H1 (cell line): ENCODE measurements around the gene BIRC7. TPM values are rescaled to one million over a fixed set of nuclear protein-coding genes. Genes with fewer than 3 reads are reported as not detected.

Experiments
- CTCF ChIA-PET: fragments of 300-600 bp; sonication (Branson Sonifier 250); formaldehyde crosslinking; loops from one replicate; lab custom pipeline; 2021; ENCODE audit not compliant: partially characterized antibody; lab: Charles Lee
- POLR2A ChIA-PET: fragments of 300-600 bp; sonication (Branson Sonifier 250); formaldehyde crosslinking; loops from one replicate; lab custom pipeline; 2021; ENCODE audit warnings: inconsistent platforms; ENCODE audit not compliant: partially characterized antibody; lab: Charles Lee
- DNase-seq, 2 experiments: peaks; one replicate each; pipeline versions ENCODE4 v3.0.0 to v3.0.0-alpha.2; 2010 to 2022; ENCODE audit warnings: low spot score in 2 of 2, low read depth in 1 of 2, mixed read lengths in 1 of 2
- FAIRE-seq: peaks from 2 replicates; lab custom pipeline; 2011; peaks lifted over from hg19 to GRCh38; lab: Jason Lieb, UNC
- H2AFZ ChIP-seq: 2 replicates; pipeline ENCODE4 v1.8.1; 2012; ENCODE audit warnings: low read length, inconsistent platforms
- H2AK5ac ChIP-seq: 2 replicates; pipeline ENCODE4 v1.6.1; 2013; ENCODE audit warnings: low read depth, low read length
- H2BK120ac ChIP-seq: replicated peaks from 2 replicates; pipeline ENCODE3; 2013; ENCODE audit warnings: low read depth, low read length, inconsistent platforms
- H2BK12ac ChIP-seq: 2 replicates; pipeline ENCODE4 v1.6.1; 2013; ENCODE audit warnings: low read depth, low read length
- H2BK15ac ChIP-seq: 2 replicates; pipeline ENCODE4 v1.6.1; 2013; ENCODE audit warnings: low read length
- H2BK20ac ChIP-seq: 2 replicates; pipeline ENCODE4 v1.6.1; 2013; ENCODE audit warnings: low read length
- H2BK5ac ChIP-seq: 2 replicates; pipeline ENCODE4 v1.6.1; 2013; ENCODE audit warnings: low read depth, low read length
- H3K14ac ChIP-seq: 2 replicates; pipeline ENCODE4 v1.6.1; 2013; ENCODE audit warnings: inconsistent platforms; ENCODE audit not compliant: insufficient read length
- H3K18ac ChIP-seq: 2 replicates; pipeline ENCODE4 v1.6.1; 2013; ENCODE audit warnings: low read length; ENCODE audit errors: extremely low read depth
- H3K23ac ChIP-seq: 2 replicates; pipeline ENCODE4 v1.6.1; 2013; ENCODE audit warnings: inconsistent platforms; ENCODE audit not compliant: insufficient read length
- H3K23me2 ChIP-seq: 2 replicates; pipeline ENCODE4 v1.6.1; 2013; ENCODE audit warnings: low read depth, low read length
- H3K27ac ChIP-seq: 2 replicates; pipeline ENCODE4 v1.6.1; 2011; ENCODE audit warnings: low read depth, low read length, inconsistent platforms
- H3K27me3 ChIP-seq, 4 experiments: replicated peaks in 1 of 4; 1 replicate in 1 of 4; 2 replicates in 3 of 4; pipeline versions ENCODE4 v1.6.1 to v1.8.1; 2011 to 2013; ENCODE audit warnings: low read length in 3 of 4, mild to moderate bottlenecking in 3 of 4, inconsistent platforms in 2 of 4, mixed read lengths in 2 of 4, moderate library complexity in 1 of 4; ENCODE audit not compliant: control insufficient read depth in 3 of 4, insufficient read depth in 3 of 4; ENCODE audit errors: extremely low read depth in 1 of 4
- H3K36me3 ChIP-seq, 4 experiments: 2 replicates each; pipeline versions ENCODE4 v1.6.1 to v1.8.1; 2011 to 2013; ENCODE audit warnings: mild to moderate bottlenecking in 4 of 4, low read length in 3 of 4, moderate library complexity in 2 of 4, control low read depth in 1 of 4, inconsistent platforms in 1 of 4; ENCODE audit not compliant: insufficient read depth in 4 of 4, control insufficient read depth in 2 of 4
- H3K4ac ChIP-seq: replicated peaks from 2 replicates; pipeline ENCODE3; 2013; ENCODE audit warnings: low read length, low read depth, mixed read lengths, inconsistent platforms; ENCODE audit not compliant: insufficient read length
- H3K4me1 ChIP-seq, 4 experiments: replicated peaks in 1 of 4; 1 replicate in 1 of 4; 2 replicates in 3 of 4; pipeline versions ENCODE4 v1.6.1 to v1.8.1; 2011 to 2013; ENCODE audit warnings: low read length in 3 of 4, inconsistent platforms in 2 of 4, mixed read lengths in 1 of 4; ENCODE audit not compliant: insufficient read depth in 4 of 4, control insufficient read depth in 3 of 4
- H3K4me2 ChIP-seq, 2 experiments: 2 replicates each; pipeline versions ENCODE4 v1.6.1 to v1.8.1; 2011 to 2013; ENCODE audit warnings: low read depth in 2 of 2, low read length in 2 of 2, control low read depth in 1 of 2, inconsistent platforms in 1 of 2, mild to moderate bottlenecking in 1 of 2; ENCODE audit not compliant: insufficient read depth in 1 of 2
- H3K4me3 ChIP-seq, 4 experiments: fragments of 200-600, 300-600 bp in 1 of 4; sonication (generic), shearing (Covaris generic), sonication (Bioruptor Twin) in 1 of 4; 2 replicates each; pipeline versions ENCODE4 v1.5.1 to v1.8.1; 2011 to 2016; ENCODE audit warnings: low read length in 4 of 4, low read depth in 3 of 4, control low read depth in 2 of 4, inconsistent platforms in 2 of 4, mild to moderate bottlenecking in 2 of 4, mixed read lengths in 1 of 4, moderate library complexity in 1 of 4; ENCODE audit not compliant: insufficient read depth in 2 of 4; ENCODE audit errors: extremely low read depth in 1 of 4
- H3K56ac ChIP-seq: replicated peaks from 2 replicates; pipeline ENCODE3; 2013; ENCODE audit warnings: low read depth, mild to moderate bottlenecking, mixed read lengths, low read length, inconsistent platforms; ENCODE audit not compliant: insufficient read length
- H3K79me1 ChIP-seq: 2 replicates; pipeline ENCODE4 v1.6.1; 2013; ENCODE audit warnings: low read depth, low read length, control low read depth
- H3K79me2 ChIP-seq, 2 experiments: 2 replicates each; pipeline versions ENCODE4 v1.6.1 to v1.8.1; 2012 to 2013; ENCODE audit warnings: low read length in 2 of 2, mild to moderate bottlenecking in 2 of 2, inconsistent platforms in 1 of 2; ENCODE audit not compliant: insufficient read depth in 2 of 2, control insufficient read depth in 1 of 2
- H3K9ac ChIP-seq, 4 experiments: replicated peaks in 1 of 4; 1 replicate in 1 of 4; 2 replicates in 3 of 4; pipeline versions ENCODE4 v1.6.1 to v1.8.1; 2011 to 2013; ENCODE audit warnings: low read depth in 3 of 4, low read length in 3 of 4, control low read depth in 2 of 4, mild to moderate bottlenecking in 2 of 4, moderate library complexity in 2 of 4, inconsistent platforms in 1 of 4; ENCODE audit errors: extremely low read depth in 1 of 4
- H3K9me3 ChIP-seq, 2 experiments: 2 replicates each; pipeline versions ENCODE4 v1.6.1 to v1.8.1; 2012 to 2013; ENCODE audit warnings: mild to moderate bottlenecking in 2 of 2, moderate library complexity in 2 of 2, control low read depth in 1 of 2, inconsistent platforms in 1 of 2, low read depth in 1 of 2, low read length in 1 of 2, mixed read lengths in 1 of 2; ENCODE audit not compliant: insufficient read depth in 2 of 2
- H4K20me1 ChIP-seq, 2 experiments: replicated peaks in 1 of 2; 2 replicates each; pipeline versions ENCODE3 to v1.8.1; 2011 to 2013; ENCODE audit warnings: inconsistent platforms in 2 of 2, low read length in 2 of 2, mild to moderate bottlenecking in 1 of 2; ENCODE audit not compliant: insufficient read depth in 2 of 2, control insufficient read depth in 1 of 2
- H4K5ac ChIP-seq: 2 replicates; pipeline ENCODE4 v1.6.1; 2013; ENCODE audit warnings: low read length, low read depth, mixed read lengths, inconsistent platforms; ENCODE audit not compliant: insufficient read length
- H4K8ac ChIP-seq: 2 replicates; pipeline ENCODE4 v1.8.0; 2013; ENCODE audit warnings: mild to moderate bottlenecking, moderate library complexity, low read length, inconsistent platforms; ENCODE audit not compliant: insufficient read depth; ENCODE audit errors: extremely low read depth
- H4K91ac ChIP-seq: replicated peaks from 2 replicates; pipeline ENCODE3; 2013; ENCODE audit warnings: low read length, mixed read lengths, inconsistent platforms; ENCODE audit not compliant: insufficient read length
- ASH2L ChIP-seq: fragments of 200-600, 300-600 bp; sonication (generic); IDR thresholded peaks from one replicate; pipeline ENCODE4 v1.7.1; 2017; ENCODE audit warnings: low read length
- ATF2 ChIP-seq: IDR thresholded peaks from 2 replicates; pipeline ENCODE4 v1.6.1; 2012; ENCODE audit warnings: low read length, inconsistent platforms
- BACH1 ChIP-seq: IDR thresholded peaks from 2 replicates; pipeline ENCODE4 v1.6.1; 2012; ENCODE audit warnings: low read length, improper control_type of control experiment
- CHD1 ChIP-seq: IDR thresholded peaks from 2 replicates; pipeline ENCODE4 v1.6.1; 2012; ENCODE audit warnings: low read depth, low read length, improper control_type of control experiment
- GABPA ChIP-seq: IDR thresholded peaks from 2 replicates; pipeline ENCODE4 v1.6.1; 2011; ENCODE audit warnings: mild to moderate bottlenecking, low read length, moderate library complexity, borderline replicate concordance; ENCODE audit not compliant: insufficient read depth
- JUND ChIP-seq: IDR thresholded peaks from 2 replicates; pipeline ENCODE4 v1.6.1; 2011; ENCODE audit warnings: mild to moderate bottlenecking, improper control_type of control experiment, low read length
- NRF1 ChIP-seq: IDR thresholded peaks from 2 replicates; pipeline ENCODE4 v1.6.1; 2011; ENCODE audit warnings: mild to moderate bottlenecking, low read depth, low read length, improper control_type of control experiment
- POLR2AphosphoS5 ChIP-seq: IDR thresholded peaks from 2 replicates; pipeline ENCODE4 v1.6.1; 2011; ENCODE audit warnings: low read depth, low read length
- RFX5 ChIP-seq: IDR thresholded peaks from 2 replicates; pipeline ENCODE4 v1.6.1; 2011; ENCODE audit warnings: low read depth, low read length, improper control_type of control experiment, borderline replicate concordance
- SAP30 ChIP-seq: fragments of 300-600 bp; sonication (generic); IDR thresholded peaks from 2 replicates; pipeline ENCODE4 v1.7.1; 2012; ENCODE audit warnings: low read length, moderate library complexity, mild to moderate bottlenecking, inconsistent platforms; ENCODE audit not compliant: insufficient read depth, insufficient replicate concordance
- SP1 ChIP-seq: IDR thresholded peaks from 2 replicates; pipeline ENCODE4 v1.6.1; 2011; ENCODE audit warnings: low read depth, low read length
- SP4 ChIP-seq: IDR thresholded peaks from 2 replicates; pipeline ENCODE4 v1.6.1; 2012; ENCODE audit warnings: low read length, inconsistent platforms
- TEAD4 ChIP-seq: IDR thresholded peaks from 2 replicates; pipeline ENCODE4 v1.6.1; 2012; ENCODE audit warnings: low read depth, low read length, inconsistent platforms, mixed read lengths
- WGBS, 2 experiments: shearing (Covaris generic) in 1 of 2; methylation state at CpG; one replicate each; pipeline versions ENCODE4 v1.1.6 to v1.1.7; 2013 to 2015; ENCODE audit warnings: low lambda C conversion rate in 2 of 2, mixed read lengths in 2 of 2, inconsistent platforms in 1 of 2, low coverage in 1 of 2, missing lambda C conversion rate in 1 of 2; ENCODE audit not compliant: insufficient replicate concordance in 2 of 2, insufficient coverage in 1 of 2, insufficient read length in 1 of 2; ENCODE audit errors: extremely low coverage in 1 of 2, missing lambda C conversion rate in 1 of 2; 5-methylcytosine and 5-hydroxymethylcytosine counted together
- polyA plus RNA-seq, 7 experiments: library from polyadenylated mRNA; depleted of rRNA in 3 of 7; stranded (reverse) in 5 of 7; unstranded in 2 of 7; fragments of >200 nt in 5 of 7; fragments of 200-250 nt in 2 of 7; gene quantifications; 1 replicate in 5 of 7; 2 replicates in 1 of 7; 4 replicates in 1 of 7; pipeline versions ENCODE4 v1.2.1 to v1.2.3, GENCODE V29; 2011 to 2013; ENCODE audit warnings: missing spikeins in 2 of 7, mixed read lengths in 2 of 7
- total RNA-seq: library from RNA; stranded (reverse); fragmentation: NEBNext Ultra II Directional; extraction: Animal tissue kit (Norgen Biotek cat#: 25700); gene quantifications from 2 replicates; pipeline ENCODE4 v1.2.1, GENCODE V29; 2021

Gene BIRC7
- total and polyA plus RNA-seq, 2 of the 8 experiments (the other 6 are each of a cell fraction or from before 2014, with no cell fraction given): 0.11 to 0.41 TPM

GRCh38 chr20:63186084-63186483 is 49.6 kb upstream of the BIRC7 start:
- Histone ChIP-seq H3K36me3 (no peaks in the 10 kb centered on the region), H2BK15ac (no peak overlapping the region), H3K4me1 (peaks cover 0 to 7% (median 1%) of the 10 kb centered on the region in 4 experiments; a peak in 2 of 7 replicates), H3K56ac (no peak overlapping the region), H3K27ac (no peak overlapping the region), H3K79me1 (no peaks in the 10 kb centered on the region), H4K8ac (no peak overlapping the region), H3K4me3 (no peak overlapping the region), H3K14ac (no peak overlapping the region), H2BK20ac (no peak overlapping the region), H2BK12ac (no peak overlapping the region), H2AK5ac (no peak overlapping the region), H4K5ac (no peak overlapping the region), H3K18ac (no peak overlapping the region), H2BK5ac (no peak overlapping the region), H3K23ac (no peak overlapping the region), H3K9me3 (peaks cover 0 to 9% of the 10 kb centered on the region in 2 experiments; a peak in 2 of 4 replicates), H2BK120ac (no peak overlapping the region), H3K23me2 (no peaks in the 10 kb centered on the region; the same call in none of the 2 replicates), H3K9ac (no peak overlapping the region), H3K4ac (no peak overlapping the region), H3K79me2 (no peaks in the 10 kb centered on the region), H4K91ac (no peak overlapping the region), H2AFZ (no peak overlapping the region), H4K20me1 (peaks cover 3 to 18% of the 10 kb centered on the region in 2 experiments), H3K4me2 (no peak overlapping the region), H3K27me3 (no peaks in the 10 kb centered on the region; a peak in 2 of 7 replicates)
- ChIA-PET CTCF (interaction anchor here (0.9 to 1.3 kb wide), 3 partner anchors 11 to 163 kb away, joined by 3 read pairs; no protein-coding TSS in a partner anchor), POLR2A (no interaction called here)
- WGBS, 2 experiments: 90% methylated on average over 8 of the region's 8 CpGs; no CpG with 5 or more reads in 1 of the 2 experiments
- FAIRE-seq (no peak), DNase-seq (no peak)
- no peak for TF ChIP-seq JUND
- no peak for TF ChIP-seq CHD1
- no peak for TF ChIP-seq TEAD4
- no peak for TF ChIP-seq RFX5
- TF ChIP-seq ATF2: no peak
- TF ChIP-seq GABPA: no peak
- TF ChIP-seq SAP30: no peak
- no peak for TF ChIP-seq SP1
- no peak for TF ChIP-seq POLR2AphosphoS5
- no peak for TF ChIP-seq SP4
- no peak for TF ChIP-seq NRF1
- no peak for TF ChIP-seq BACH1
- TF ChIP-seq ASH2L: no peak
